NCI-H2081 treated with DMSO at 0.1 percent for 48 hours (cell line): ENCODE results near the gene UFM1.
"Not testable (repeated sequence)": the region's sequence is repeated elsewhere in the genome, so short reads cannot be mapped to it uniquely, and the experiment has no call there.

Experiments used
- DNase-seq: peaks from one replicate; lab custom pipeline; 2025; lab: John Stamatoyannopoulos, UW

Gene UFM1

GRCh38 chr13:38365661-38366060 is 16.0 kb downstream of the UFM1 start:
- DNase-seq, result no peak

DNA sequence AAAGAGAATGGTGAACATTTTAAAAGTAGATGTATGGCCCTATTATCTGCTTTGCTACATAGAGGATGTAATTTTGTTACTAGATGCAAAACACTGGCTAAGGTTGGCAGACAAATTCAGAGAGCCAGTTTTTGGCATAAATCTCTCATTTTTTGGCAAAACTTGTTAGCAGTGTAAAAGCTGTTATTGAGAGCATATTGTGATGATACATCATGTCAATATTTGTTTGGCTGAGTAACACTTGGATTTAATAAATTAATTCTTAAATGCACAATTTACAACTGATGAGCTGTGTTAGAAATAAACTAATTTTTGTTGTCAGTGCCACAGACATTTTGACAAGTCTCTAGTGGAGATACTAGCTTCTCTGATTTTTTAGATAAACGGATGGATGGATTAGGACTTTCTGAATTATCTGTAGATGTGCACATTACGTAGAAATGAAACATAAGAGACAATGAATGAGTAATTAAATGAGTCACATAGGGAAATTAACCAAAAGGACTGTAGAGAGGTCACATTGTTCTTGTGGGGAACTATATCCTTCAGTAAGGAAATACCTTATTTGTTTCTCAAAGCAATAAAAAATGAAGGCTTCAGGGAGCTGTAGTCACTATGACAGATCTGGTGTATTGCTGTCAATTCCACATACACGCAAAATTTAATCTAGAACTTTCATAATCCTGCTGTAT is 17.4 kb downstream of the UFM1 start:
- no peak for DNase-seq

GRCh38 chr13:38369058-38369457 is 19.4 kb downstream of the UFM1 start:
- no peak for DNase-seq

DNA sequence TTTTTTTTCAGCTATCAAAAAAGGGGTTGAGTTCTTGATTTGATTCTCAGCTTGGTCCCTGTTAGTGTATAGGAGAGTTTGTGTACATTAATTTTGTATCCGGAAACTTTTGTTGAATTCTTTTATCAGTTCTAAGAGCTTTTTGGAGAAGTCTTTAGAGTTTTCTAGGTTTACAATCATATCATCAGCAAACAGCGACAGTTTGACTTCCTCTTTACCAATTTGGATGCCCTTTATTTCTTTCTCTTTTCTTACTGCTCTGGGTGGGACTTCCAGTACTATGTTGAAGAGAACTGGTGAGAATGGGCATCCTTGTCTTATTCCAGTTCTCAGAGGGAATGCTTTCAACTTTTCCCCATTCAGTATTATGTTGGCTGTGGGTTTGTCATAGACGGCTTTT is 20.4 kb downstream of the UFM1 start:
- not testable (repeated sequence) for DNase-seq

DNA sequence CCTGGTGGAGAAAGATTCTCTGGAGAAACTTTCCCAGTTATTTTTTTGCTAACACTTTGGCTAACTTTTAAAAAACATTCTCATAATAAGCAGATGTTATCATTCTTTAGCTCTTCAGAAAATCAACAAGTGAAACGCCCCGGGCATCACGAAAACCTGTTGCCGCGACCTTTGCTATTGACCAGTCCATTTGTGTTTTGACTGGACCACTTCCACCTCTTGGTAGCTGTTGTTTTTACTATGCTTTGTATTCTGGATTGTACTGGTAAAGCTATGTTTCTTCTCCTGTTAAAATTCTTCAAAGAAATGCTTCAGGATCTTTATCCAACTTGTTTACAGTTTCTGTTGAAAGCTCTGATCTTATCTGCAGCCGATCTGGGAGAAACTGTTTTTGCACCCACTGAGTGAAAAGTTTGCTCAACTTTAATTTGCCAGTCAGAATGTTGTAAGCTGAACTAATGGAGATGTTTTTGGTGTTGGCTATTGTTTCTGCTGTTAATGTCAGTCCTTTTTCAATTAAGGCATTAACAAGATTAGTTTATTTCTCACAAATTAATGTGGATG is 23.3 kb downstream of the UFM1 start:
- DNase-seq, result no peak

DNA sequence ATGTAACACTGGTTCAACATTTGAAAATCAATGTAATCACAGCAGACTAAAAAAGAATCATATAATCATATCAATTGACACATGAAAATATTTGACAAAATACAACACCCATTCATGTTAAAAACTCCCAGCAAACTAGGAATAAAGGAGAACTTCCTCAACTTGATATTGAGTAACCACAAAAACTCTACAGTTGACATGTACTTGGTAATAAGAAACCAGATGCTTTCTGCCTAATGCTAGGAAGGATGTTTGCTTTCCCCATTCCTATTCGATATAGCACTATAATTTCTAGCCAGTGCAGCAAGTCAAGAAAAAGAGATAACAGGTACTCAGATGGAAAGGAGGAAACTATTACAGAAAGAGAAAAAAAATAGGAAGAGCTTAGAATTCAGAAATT is 26.9 kb downstream of the UFM1 start:
- DNase-seq, result no peak

- DNase-seq, result no peak
These were observed 32.2 kb downstream of the UFM1 start for GRCh38 chr13:38381890-38382289.

GRCh38 chr13:38382946-38383345 is 33.3 kb downstream of the UFM1 start:
- DNase-seq, result no peak

- DNase-seq, result no peak
These were observed 34.5 kb downstream of the UFM1 start for GRCh38 chr13:38384171-38384570.

DNA sequence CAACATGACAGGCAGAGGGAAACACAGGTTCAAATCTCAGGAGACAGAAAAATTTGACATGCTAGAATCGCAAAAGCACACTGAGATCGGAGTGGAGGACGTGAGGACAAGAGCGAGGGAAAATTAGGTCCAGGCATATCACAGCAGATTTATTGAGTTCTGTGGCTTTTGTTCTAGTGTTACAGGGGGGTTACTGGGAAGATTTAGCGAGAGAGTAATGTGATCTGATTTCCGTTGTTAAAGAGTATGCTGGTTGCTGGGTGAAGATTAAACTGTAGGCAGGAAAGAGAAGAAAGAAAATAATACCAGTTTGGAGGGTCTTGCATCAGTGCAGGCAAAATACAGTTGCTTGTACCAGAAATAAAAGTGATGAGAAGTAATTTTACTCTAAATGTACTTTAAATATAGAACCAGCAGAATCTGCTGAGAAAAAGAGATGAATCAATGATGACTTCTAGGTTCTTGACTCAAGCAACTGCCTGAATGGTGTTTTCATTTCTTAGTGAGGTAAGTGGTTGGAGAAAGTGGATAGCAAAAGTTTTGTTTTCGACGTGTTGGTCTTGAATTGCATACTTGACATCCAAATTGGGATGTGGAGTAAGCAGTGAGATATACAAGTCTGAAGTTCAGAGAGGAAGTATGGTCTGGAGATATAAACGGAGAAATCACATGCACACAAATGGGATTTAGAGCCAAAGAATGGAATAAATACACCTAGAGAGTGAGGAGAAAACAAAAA is 35.7 kb downstream of the UFM1 start:
- no peak for DNase-seq

- no peak for DNase-seq
These were observed 36.8 kb downstream of the UFM1 start for GRCh38 chr13:38386421-38386820.

- no peak for DNase-seq
These were observed 41.7 kb downstream of the UFM1 start for GRCh38 chr13:38391341-38391740.

DNA sequence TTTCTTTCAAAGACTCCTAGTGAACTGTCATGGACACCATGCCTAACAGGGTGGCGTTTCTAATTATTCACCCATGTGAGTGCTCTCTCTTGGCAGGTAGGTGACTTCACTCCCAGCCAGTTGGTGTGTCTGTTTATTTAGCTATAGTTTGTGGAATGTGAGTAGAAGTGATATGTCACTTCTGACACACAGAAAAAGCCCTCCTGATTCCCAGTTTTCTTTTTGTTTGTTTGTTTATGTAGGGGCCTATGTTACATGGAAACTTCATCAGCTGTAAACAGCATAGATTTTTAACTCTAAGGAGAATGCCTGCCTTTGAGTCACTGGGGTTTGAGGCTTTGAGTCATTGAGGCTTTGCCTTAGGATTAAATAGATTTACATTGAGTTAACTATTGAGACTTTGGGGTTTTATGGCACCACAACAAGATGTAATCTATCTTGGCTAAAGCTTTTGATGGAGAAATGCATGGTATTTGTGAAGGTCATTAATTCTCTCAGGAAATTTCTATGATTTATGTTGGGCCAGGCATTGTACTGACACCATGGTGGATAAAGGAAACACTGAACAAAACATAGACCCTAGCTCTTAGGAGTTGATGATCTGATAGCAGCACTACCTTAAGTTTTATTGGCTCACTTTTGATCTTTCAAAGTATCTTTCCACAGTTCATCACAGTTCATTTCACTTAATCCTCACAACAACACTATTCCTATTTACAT is 45.3 kb downstream of the UFM1 start:
- no peak for DNase-seq

DNA sequence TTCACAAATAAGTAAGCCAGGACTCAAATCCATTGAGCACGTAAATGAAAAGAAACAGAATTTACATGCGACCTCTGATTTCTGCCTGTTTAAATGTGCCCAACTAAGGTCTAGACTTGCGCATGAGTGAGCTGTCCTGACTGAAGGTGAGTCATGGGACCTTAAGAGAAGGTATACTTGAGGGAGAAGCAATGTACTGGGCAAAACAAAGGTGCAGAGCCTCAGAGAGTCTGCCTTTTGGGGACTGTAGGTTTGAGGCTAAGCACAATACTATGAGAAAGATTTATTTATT is 45.8 kb downstream of the UFM1 start:
- no peak for DNase-seq

DNA sequence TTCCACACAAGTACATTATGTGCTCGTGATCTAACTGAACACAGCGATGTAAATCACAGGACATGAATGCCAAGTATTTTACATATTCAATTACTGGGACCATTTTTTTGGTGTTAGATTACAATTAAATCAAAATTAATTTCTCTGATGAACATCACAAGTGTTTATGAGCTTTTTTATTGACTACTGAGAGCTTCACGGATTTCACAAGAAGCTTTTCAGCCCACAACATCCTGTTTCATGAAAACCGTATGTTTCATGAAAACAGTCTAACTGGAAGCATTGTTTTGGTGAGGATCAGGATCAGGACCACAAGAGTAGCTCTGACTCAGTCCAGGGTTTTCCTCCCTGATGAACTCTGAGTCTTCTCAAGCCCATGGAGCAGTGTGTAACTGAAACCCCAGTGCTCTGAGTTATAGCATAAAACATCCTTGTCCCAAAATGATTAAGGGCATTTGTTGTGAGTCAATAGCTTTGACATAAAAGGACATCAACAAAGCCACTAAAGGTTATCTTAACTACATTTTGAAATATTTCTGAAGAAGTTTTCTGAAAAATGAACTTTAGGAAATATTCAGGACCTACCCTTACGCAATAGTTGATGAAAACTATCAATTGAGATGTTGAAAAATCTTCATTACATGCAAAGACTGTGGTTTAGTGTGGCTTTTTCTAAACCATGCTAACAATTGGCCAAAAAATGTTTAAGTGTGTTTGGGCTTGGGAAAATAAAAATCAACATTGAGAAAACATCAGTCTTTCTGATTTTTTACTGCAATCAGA is 49.3 kb downstream of the UFM1 start:
- no peak for DNase-seq

GRCh38 chr13:38399535-38399934 is 49.9 kb downstream of the UFM1 start:
- DNase-seq, result no peak

DNA sequence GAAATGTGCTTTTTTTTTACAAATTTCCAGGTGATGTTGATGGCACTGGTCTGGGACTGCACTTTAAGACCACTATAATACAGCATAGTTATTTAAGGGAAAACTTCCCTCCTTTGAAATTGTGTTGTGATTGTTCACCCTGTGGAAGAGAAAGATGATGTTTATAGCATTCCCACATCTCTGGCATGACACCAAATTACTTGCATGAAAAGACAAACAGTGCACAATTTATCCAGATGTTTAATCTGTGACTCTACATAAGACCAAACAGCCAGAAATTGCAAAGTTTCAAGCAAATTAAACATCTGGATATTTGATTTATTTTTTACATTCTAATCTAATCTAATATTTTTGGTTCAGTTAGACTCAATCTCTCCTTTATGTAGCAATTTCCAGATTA is 51.6 kb downstream of the UFM1 start:
- no peak for DNase-seq

GRCh38 chr13:38405216-38405615 is 55.6 kb downstream of the UFM1 start:
- DNase-seq, result no peak

GRCh38 chr13:38409771-38410170 is 60.1 kb downstream of the UFM1 start:
- DNase-seq, result no peak

- no peak for DNase-seq
These were observed 62.6 kb downstream of the UFM1 start for GRCh38 chr13:38412266-38412665.
